Activated CD8-positive, alpha-beta memory T cell treated with anti-CD3 and anti-CD28 coated beads, Interleukin-2, amount 10 ng/mL, durations not matched to agents 7 days and 5 days (primary cell): ENCODE data around the gene MUC6. TPM values are rescaled to one million over a fixed set of nuclear protein-coding genes. Genes with fewer than 3 reads are reported as not detected.
"Not testable (repeated sequence)": the region's sequence is repeated elsewhere in the genome, so short reads cannot be mapped to it uniquely, and the experiment has no call there.

Experiments used
- ATAC-seq: fragments of 150-1000 bp; cut with Tn5 transposase; one replicate; pipeline ENCODE4 v1.10.0; 2021; ENCODE audit warnings: moderate library complexity
- CTCF ChIA-PET: fragments of 350-600 bp; sonication (Branson Sonifier 250); formaldehyde crosslinking; loops from one replicate; lab custom pipeline; 2021; ENCODE audit warnings: antibody characterized with exemption; lab: Charles Lee
- DNase-seq: peaks from one replicate; pipeline ENCODE4 v3.0.0-alpha.2; 2020
- H3K27ac Mint-ChIP-seq: one replicate; pipeline ENCODE4 v1.8.0; 2021; ENCODE audit warnings: mild to moderate bottlenecking, mixed read lengths
- H3K27me3 Mint-ChIP-seq: one replicate; pipeline ENCODE4 v1.8.0; 2021; ENCODE audit warnings: mixed read lengths
- H3K36me3 Mint-ChIP-seq: one replicate; pipeline ENCODE4 v1.8.0; 2021; ENCODE audit warnings: mild to moderate bottlenecking, mixed read lengths
- H3K4me1 Mint-ChIP-seq: one replicate; pipeline ENCODE4 v1.8.0; 2021; ENCODE audit warnings: mixed read lengths
- H3K4me3 Mint-ChIP-seq: one replicate; pipeline ENCODE4 v1.8.0; 2021; ENCODE audit warnings: mild to moderate bottlenecking, moderate library complexity, mixed read lengths
- H3K9me3 Mint-ChIP-seq: one replicate; pipeline ENCODE4 v1.8.0; 2022; ENCODE audit warnings: low read depth, mixed read lengths
- total RNA-seq, 2 experiments: library from RNA; stranded (reverse); gene quantifications; one replicate each; pipeline ENCODE4 v1.2.3, GENCODE V29; 2021

MUC6 gene
- total RNA-seq, 2 experiments from 2014 or later, result not detected

GRCh38 chr11:987671-988070, 48.8 kb downstream of the MUC6 start:
- CTCF ChIA-PET, result no interaction called here
- Mint-ChIP-seq H3K36me3 (peaks cover 3% of the 10 kb centered on the region), H3K4me1 (no peaks in the 10 kb centered on the region), H3K27ac (no peak overlapping the region), H3K27me3 (no peaks in the 10 kb centered on the region), H3K4me3 (no peak overlapping the region), H3K9me3 (no peaks in the 10 kb centered on the region)
- ATAC-seq (no peak), DNase-seq (no peak)

DNA sequence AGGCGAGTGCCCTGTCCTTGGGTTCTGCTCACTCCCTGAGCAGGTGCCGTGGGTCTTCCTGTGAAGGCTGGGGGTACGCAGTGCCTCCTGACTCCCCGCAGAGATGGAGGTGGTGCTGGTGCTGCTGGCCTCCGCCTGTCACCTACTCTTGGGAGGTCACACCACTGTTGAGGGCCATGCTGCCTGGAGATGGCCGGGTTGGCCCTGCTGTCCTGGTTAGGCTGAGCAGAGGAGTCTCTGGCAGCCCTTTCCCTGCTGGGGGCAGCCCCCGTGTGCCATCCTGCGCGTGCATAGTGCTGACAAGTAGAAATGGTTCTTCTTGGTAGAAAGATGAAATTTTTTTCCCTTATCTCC, 49.6 kb downstream of the MUC6 start:
- CTCF ChIA-PET, result no interaction called here
- no peak overlapping the region for H3K4me3 Mint-ChIP-seq
- DNase-seq, result no peak
- no peaks in the 10 kb centered on the region for H3K4me1 Mint-ChIP-seq
- peaks cover 3% of the 10 kb centered on the region for H3K36me3 Mint-ChIP-seq
- no peak overlapping the region for H3K27ac Mint-ChIP-seq
- H3K9me3 Mint-ChIP-seq, result no peaks in the 10 kb centered on the region
- ATAC-seq, result no peak
- no peaks in the 10 kb centered on the region for H3K27me3 Mint-ChIP-seq

DNA sequence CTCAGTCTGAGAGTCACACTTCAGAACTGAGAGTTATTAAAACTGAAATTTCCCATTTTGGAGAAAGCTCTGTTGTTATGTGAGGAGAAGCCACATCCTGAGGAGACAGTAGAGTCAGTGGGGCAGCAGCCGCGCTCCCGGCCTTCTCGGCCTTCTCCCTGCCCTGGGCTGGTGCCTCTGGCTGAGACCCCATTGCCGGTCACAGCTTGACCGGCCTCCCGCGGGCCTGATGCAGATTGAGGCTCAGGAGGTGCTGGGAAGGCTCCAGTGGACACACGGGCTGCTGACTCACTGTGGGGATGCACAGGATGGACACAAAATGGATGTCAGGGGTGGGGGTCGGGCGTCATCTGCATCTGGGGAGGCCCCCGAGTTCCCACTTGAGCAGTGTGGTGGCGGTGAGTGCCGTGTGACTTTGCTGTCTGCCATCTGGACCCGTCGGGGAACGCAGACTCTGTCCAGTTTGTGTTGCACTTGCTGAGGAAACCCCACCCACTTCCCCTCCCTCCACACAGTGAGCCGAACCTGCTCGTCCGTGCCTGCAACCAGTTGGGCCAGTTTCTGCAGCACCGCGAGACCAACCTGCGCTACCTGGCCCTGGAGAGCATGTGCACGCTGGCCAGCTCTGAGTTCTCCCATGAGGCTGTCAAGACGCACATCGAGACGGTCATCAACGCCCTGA, 50.1 kb downstream of the MUC6 start:
- ATAC-seq, result no peak
- no peaks in the 10 kb centered on the region for H3K27me3 Mint-ChIP-seq

DNA sequence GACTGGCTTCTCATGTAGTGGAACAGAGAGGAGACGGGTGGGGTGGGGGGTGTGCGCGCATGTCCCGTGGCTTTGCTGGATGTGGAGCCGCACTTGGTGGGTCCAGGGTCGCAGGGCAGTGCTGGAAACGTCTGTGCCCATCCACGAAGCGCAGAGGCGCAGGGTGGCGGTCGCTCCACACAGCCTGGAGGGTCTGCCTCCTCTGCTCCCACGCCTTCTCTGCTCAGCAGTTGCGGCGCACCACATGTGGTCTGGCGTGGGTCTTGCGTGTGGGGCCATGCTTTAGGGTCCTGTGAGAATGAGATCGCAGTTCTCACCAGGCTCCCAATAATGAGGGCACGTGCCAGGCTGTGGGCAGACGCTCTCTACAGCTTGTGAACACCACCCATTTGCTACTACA, 50.7 kb downstream of the MUC6 start:
- no peak overlapping the region for H3K27ac Mint-ChIP-seq
- H3K27me3 Mint-ChIP-seq, result no peaks in the 10 kb centered on the region
- DNase-seq, result no peak
- no peak for ATAC-seq
- peaks cover 3% of the 10 kb centered on the region for H3K4me1 Mint-ChIP-seq
- no peak overlapping the region for H3K4me3 Mint-ChIP-seq
- H3K36me3 Mint-ChIP-seq, result peaks cover 3% of the 10 kb centered on the region
- H3K9me3 Mint-ChIP-seq, result no peaks in the 10 kb centered on the region
- CTCF ChIA-PET, result no interaction called here

More for the DNA sequence above, 50.1 kb downstream of the MUC6 start:
- CTCF ChIA-PET, result no interaction called here
- Mint-ChIP-seq H3K4me3 (no peak overlapping the region), H3K9me3 (no peaks in the 10 kb centered on the region), H3K4me1 (no peaks in the 10 kb centered on the region), H3K27ac (no peak overlapping the region), H3K36me3 (peaks cover 3% of the 10 kb centered on the region)
- DNase-seq, result no peak

- H3K4me3 Mint-ChIP-seq, result no peak overlapping the region
- peaks cover 3% of the 10 kb centered on the region for H3K36me3 Mint-ChIP-seq
- H3K9me3 Mint-ChIP-seq, result no peaks in the 10 kb centered on the region
- DNase-seq (no peak), ATAC-seq (no peak)
- peaks cover 6% of the 10 kb centered on the region for H3K4me1 Mint-ChIP-seq
- CTCF ChIA-PET, result no interaction called here
- no peak overlapping the region for H3K27ac Mint-ChIP-seq
- H3K27me3 Mint-ChIP-seq, result no peaks in the 10 kb centered on the region
Measured at GRCh38 chr11:985406-985805, 51.1 kb downstream of the MUC6 start.

DNA sequence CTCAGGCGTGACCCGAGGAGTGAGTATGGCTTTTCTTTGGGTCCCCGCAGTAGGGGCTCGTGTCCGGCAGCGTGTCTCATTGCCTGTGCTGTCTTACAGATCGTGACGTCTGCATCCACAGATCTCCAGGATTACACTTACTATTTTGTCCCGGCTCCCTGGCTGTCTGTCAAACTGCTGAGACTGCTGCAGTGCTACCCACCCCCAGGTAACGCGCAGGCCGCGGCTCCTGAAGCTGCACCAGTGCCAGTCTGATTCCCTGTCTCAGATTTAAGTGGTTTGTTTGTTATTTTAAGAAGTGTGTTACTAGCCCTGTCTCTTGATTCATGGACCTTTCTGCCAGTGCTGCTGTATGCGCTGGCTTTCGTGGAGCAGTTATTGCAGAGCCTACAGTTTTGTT, 52.0 kb downstream of the MUC6 start:
- no peak for ATAC-seq
- H3K4me3 Mint-ChIP-seq, result no peak overlapping the region
- H3K27ac Mint-ChIP-seq, result no peak overlapping the region
- no peaks in the 10 kb centered on the region for H3K9me3 Mint-ChIP-seq
- no peak for DNase-seq
- no peaks in the 10 kb centered on the region for H3K27me3 Mint-ChIP-seq
- peaks cover 6% of the 10 kb centered on the region for H3K4me1 Mint-ChIP-seq
- peaks cover 3% of the 10 kb centered on the region for H3K36me3 Mint-ChIP-seq
- CTCF ChIA-PET, result no interaction called here

GRCh38 chr11:981764-982163, 54.8 kb downstream of the MUC6 start:
- DNase-seq (no peak), ATAC-seq (no peak)
- Mint-ChIP-seq H3K27ac (no peak overlapping the region), H3K4me3 (no peak overlapping the region), H3K27me3 (no peaks in the 10 kb centered on the region), H3K4me1 (peaks cover 11% of the 10 kb centered on the region), H3K9me3 (no peaks in the 10 kb centered on the region), H3K36me3 (peaks cover 9% of the 10 kb centered on the region)
- CTCF ChIA-PET, result no interaction called here

DNA sequence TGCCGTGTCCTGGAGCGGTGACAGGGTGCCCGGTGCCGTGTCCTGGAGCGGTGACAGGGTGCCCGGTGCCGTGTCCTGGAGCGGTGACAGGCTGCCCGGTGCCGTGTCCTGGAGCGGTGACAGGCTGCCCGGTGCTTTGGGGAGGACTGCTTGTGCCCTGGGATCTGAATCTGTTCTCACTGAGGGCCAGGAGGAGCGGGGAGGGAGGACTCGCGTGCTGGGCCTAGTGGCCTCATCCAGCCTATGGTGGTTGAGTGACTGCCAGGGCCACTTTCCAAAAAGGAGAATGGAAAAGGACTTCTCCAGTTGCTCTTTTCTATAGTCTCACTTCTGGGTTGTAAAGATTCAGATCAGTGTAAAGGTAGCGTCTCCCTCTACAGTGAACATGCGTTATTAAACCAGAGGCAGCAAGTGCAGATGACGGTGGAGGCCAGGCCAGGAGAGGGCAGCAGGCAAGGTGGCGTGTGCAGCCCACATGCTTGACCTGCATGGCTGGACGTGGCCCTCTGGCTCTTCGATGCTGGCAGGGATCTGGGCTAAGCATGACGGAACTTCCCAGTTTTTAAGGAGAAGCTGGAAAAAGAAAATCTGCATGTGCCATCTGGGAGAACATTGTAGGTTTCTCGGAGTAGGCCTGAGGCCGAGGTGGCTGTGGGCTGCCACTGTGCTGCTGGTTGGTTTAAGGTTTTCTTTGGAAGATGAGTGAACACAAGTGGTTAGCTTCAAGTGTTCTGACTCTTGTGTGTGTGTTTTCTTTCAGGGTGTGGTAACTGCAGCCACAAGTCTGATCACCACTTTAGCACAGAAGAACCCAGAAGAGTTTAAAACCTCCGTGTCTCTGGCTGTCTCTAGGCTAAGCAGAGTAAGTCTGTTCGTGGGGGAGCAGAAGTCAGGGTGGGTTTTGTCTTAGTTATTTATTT, 55.8 kb downstream of the MUC6 start:
- no peak overlapping the region for H3K27ac Mint-ChIP-seq
- no peaks in the 10 kb centered on the region for H3K9me3 Mint-ChIP-seq
- CTCF ChIA-PET, result no interaction called here

DNA sequence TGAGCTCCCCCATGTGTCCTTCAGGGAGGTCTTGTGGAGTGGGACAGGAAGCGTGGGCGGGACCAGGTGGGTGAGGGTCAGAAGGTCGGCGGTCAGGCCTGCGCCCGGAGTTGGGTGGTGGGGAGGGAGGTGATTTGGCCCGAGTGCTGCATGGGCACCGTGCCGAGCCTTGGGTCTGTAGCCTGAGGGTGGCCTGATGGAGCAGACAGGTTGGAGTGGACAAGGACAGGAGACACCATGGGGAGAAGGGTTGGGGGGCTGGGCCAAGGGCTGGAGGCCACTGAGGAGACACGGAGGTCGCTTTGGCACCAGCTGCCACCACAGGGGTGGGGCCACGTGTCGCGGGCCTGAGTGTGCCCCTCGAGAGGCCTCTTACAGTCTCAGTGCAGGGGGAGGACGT, 57.7 kb downstream of the MUC6 start:
- CTCF ChIA-PET, result no interaction called here
- H3K27ac Mint-ChIP-seq, result no peak overlapping the region
- peaks cover 7% of the 10 kb centered on the region for H3K36me3 Mint-ChIP-seq

More for the DNA sequence above, 55.8 kb downstream of the MUC6 start:
- Mint-ChIP-seq H3K36me3 (peaks cover 9% of the 10 kb centered on the region), H3K4me3 (no peak overlapping the region), H3K27me3 (no peaks in the 10 kb centered on the region), H3K4me1 (peaks cover 22% of the 10 kb centered on the region)
- DNase-seq (no peak), ATAC-seq (no peak)

GRCh38 chr11:977830-978720, 58.4 kb downstream of the MUC6 start:
- no peaks in the 10 kb centered on the region for H3K27me3 Mint-ChIP-seq
- CTCF ChIA-PET, result no interaction called here
- no peak for ATAC-seq
- H3K4me1 Mint-ChIP-seq, result peaks cover 23% of the 10 kb centered on the region
- no peak for DNase-seq
- H3K36me3 Mint-ChIP-seq, result peaks cover 7% of the 10 kb centered on the region
- H3K9me3 Mint-ChIP-seq, result no peaks in the 10 kb centered on the region
- no peak overlapping the region for H3K27ac Mint-ChIP-seq
- H3K4me3 Mint-ChIP-seq, result no peak overlapping the region

More for the DNA sequence above, 57.7 kb downstream of the MUC6 start:
- DNase-seq (no peak), ATAC-seq (no peak)
- Mint-ChIP-seq H3K4me1 (peaks cover 23% of the 10 kb centered on the region), H3K27me3 (no peaks in the 10 kb centered on the region), H3K9me3 (no peaks in the 10 kb centered on the region), H3K4me3 (no peak overlapping the region)

DNA sequence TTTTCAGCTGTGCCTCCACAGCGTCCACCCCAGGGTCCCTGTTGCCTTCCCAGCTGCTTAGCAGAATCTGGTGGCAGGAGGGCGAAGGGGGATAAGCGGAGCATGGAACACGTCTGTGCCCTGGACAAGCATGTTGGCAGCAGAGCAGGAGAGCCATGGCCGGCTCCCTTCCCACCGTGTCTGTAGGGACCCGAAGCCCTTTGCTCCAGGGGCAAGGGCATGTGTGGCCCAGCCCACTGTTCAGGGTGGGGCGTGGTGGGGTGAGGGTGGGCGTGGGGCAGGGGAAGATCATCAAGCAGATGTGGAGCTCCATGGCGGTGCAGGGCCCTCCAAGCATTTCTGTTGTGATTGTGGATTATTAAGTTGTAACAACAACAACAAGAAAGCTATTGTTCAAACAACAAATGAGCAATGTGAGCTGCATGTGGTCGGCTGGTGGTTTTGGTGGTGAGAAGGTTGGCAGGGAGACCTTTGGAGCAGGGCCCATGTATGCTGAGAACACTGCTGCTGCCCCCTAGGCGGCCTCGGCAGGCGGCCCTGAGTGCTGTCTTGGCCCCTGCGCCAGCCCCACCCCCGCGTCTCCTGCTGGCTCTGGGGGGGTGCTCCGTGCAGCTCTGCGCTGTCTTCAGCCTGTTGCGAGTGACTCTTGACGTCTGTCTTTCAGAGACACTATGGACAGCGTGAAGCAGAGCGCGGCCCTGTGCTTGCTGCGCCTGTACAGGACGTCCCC, 59.9 kb downstream of the MUC6 start:
- H3K36me3 Mint-ChIP-seq, result peaks cover 7% of the 10 kb centered on the region
- H3K4me1 Mint-ChIP-seq, result peaks cover 23% of the 10 kb centered on the region
- H3K27ac Mint-ChIP-seq, result peak overlapping the region; percentile 35
- CTCF ChIA-PET, result no interaction called here
- DNase-seq (no peak), ATAC-seq (no peak)
- H3K4me3 Mint-ChIP-seq, result no peak overlapping the region
- no peaks in the 10 kb centered on the region for H3K27me3 Mint-ChIP-seq
- no peaks in the 10 kb centered on the region for H3K9me3 Mint-ChIP-seq

DNA sequence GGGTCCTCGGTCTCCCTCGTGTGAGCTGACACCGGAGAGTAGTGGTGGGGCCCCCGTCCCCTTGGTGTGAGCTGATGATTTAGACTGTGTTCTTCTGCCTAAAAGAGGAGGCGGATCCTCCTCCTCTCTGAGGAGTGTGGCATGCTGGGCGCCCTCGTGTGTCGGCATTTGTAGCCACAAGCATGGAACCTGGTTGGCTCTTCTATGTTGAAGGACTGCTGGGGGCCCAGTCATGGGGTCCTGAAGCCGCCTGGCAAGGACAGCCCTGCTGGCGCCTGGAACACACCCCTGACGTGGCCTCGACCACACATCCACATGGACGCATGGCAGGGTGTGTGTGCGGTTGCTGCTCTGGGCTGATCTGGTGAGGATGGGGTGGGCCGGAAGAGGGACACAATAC, 60.7 kb downstream of the MUC6 start:
- DNase-seq (no peak), ATAC-seq (no peak)
- H3K27ac Mint-ChIP-seq, result no peak overlapping the region
- H3K4me3 Mint-ChIP-seq, result no peak overlapping the region
- no peaks in the 10 kb centered on the region for H3K27me3 Mint-ChIP-seq
- H3K4me1 Mint-ChIP-seq, result peaks cover 20% of the 10 kb centered on the region
- no peaks in the 10 kb centered on the region for H3K9me3 Mint-ChIP-seq
- CTCF ChIA-PET, result no interaction called here
- peaks cover 7% of the 10 kb centered on the region for H3K36me3 Mint-ChIP-seq

DNA sequence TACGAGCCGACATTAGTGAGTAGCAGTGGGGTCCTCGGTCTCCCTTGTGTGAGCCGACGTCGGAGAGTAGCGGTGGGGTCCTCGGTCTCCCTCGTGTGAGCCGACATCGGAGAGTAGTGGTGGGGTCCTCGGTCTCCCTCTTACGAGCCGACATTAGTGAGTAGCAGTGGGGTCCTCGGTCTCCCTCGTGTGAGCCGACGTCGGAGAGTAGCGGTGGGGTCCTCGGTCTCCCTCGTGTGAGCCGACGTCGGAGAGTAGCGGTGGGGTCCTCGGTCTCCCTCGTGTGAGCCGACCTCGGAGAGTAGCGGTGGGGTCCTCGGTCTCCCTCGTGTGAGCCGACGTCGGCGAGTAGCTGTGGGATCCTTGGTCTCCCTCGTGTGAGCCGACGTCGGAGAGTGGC, 61.1 kb downstream of the MUC6 start:
- H3K27ac Mint-ChIP-seq, ATAC-seq, DNase-seq, H3K9me3 Mint-ChIP-seq, H3K4me3 Mint-ChIP-seq, H3K27me3 Mint-ChIP-seq, CTCF ChIA-PET, H3K36me3 Mint-ChIP-seq: not testable (repeated sequence)
- peaks cover 19% of the 10 kb centered on the region for H3K4me1 Mint-ChIP-seq
